Kidney (tissue), 14 donors: Measurements from ENCODE around the gene RNU2-63P. TPM values are rescaled to one million over a fixed set of nuclear protein-coding genes. Genes with fewer than 3 reads are reported as not detected.

ENCODE experiments used
- DNase-seq, 5 donors: peaks; one replicate each; pipeline ENCODE4 v3.0.0-alpha.2; 2013 to 2020
- FAIRE-seq: peaks from 2 replicates; lab custom pipeline; 2012; peaks lifted over from hg19 to GRCh38; lab: Jason Lieb, UNC
- H3K27ac ChIP-seq, 2 donors: one replicate each; pipeline ENCODE4 v1.7.0; 2013; ENCODE audit warnings: low read depth in 2 of 2, low read length in 2 of 2, inconsistent platforms in 1 of 2
- H3K27me3 ChIP-seq: one replicate; pipeline ENCODE4 v1.7.1; 2013; ENCODE audit warnings: low read length, inconsistent platforms; ENCODE audit not compliant: control insufficient read depth, insufficient read depth
- H3K36me3 ChIP-seq, 3 donors: one replicate each; pipeline versions ENCODE4 v1.7.0 to v1.7.1; 2013; ENCODE audit warnings: low read length in 3 of 3, control low read depth in 1 of 3, inconsistent platforms in 1 of 3; ENCODE audit not compliant: insufficient read depth in 3 of 3, control insufficient read depth in 2 of 3
- H3K4me1 ChIP-seq, 3 donors: one replicate each; pipeline versions ENCODE4 v1.7.0 to v1.7.1; 2013; ENCODE audit warnings: low read length in 3 of 3, inconsistent platforms in 1 of 3, low read depth in 1 of 3; ENCODE audit not compliant: control insufficient read depth in 2 of 3, insufficient read depth in 2 of 3
- H3K4me3 ChIP-seq, 3 donors: one replicate each; pipeline versions ENCODE4 v1.7.0 to v1.8.1; 2013; ENCODE audit warnings: low read length in 3 of 3, control low read depth in 1 of 3, inconsistent platforms in 1 of 3
- H3K9ac ChIP-seq, 3 donors: one replicate each; pipeline versions ENCODE4 v1.7.0 to v1.7.1; 2013; ENCODE audit warnings: low read length in 3 of 3, control low read depth in 1 of 3, inconsistent platforms in 1 of 3
- H3K9me3 ChIP-seq, 3 donors: one replicate each; pipeline versions ENCODE4 v1.7.0 to v1.7.1; 2013; ENCODE audit warnings: low read length in 3 of 3, control low read depth in 1 of 3, inconsistent platforms in 1 of 3; ENCODE audit not compliant: control insufficient read depth in 2 of 3, insufficient read depth in 1 of 3
- CTCF ChIP-seq: IDR thresholded peaks from 3 replicates; pipeline ENCODE4 v1.5.1; 2012; ENCODE audit warnings: mild to moderate bottlenecking, moderate library complexity, borderline replicate concordance; ENCODE audit not compliant: insufficient read depth; ENCODE audit errors: extremely low read depth
- intact Hi-C: fragments of 100-400 bp; cut with DNase I; formaldehyde crosslinking; loops from one replicate; pipeline ENCODE4 v1.11.1; 2022
- polyA plus RNA-seq: library from polyadenylated mRNA; stranded (reverse); fragments of 350-450 nt; fragmentation: Illumina TruSeq; extraction: RNeasy Lipid Tissue Mini Kit (QIAGEN cat#74804); gene quantifications from one replicate; pipeline ENCODE4 v1.2.3, GENCODE V29; 2014; ENCODE audit warnings: low read depth, low replicate concordance; ENCODE audit not compliant: insufficient read depth
- total RNA-seq: library from RNA; stranded (reverse); fragmentation: NEBNext Ultra II Directional; extraction: Animal tissue kit (Norgen Biotek cat#: 25700); gene quantifications from one replicate; pipeline ENCODE4 v1.2.1, GENCODE V29; 2021
- donor health status: control.
- donor health status: control.
- donor health status: control.
- donor health status: control.
- donor health status: control.
- donor health status: DM: yes; HTN: yes; CAD: no.
- donor health status: Normal renal cell carcinoma (clear cell type).

The RNU2-63P gene
- total and polyA plus RNA-seq, 2 donors from 2014 or later = 2.4 TPM; not detected in 1

GRCh38 chr2:88036182-88036581, 19.8 kb upstream of the RNU2-63P start:
- Histone ChIP-seq H3K36me3 (peaks cover 0 to 4% (median 3%) of the 10 kb centered on the region in 3 donors), H3K9me3 (no peaks in the 10 kb centered on the region), H3K27ac (no peak overlapping the region), H3K4me1 (no peaks in the 10 kb centered on the region), H3K27me3 (no peaks in the 10 kb centered on the region), H3K4me3 (no peak overlapping the region), H3K9ac (no peak overlapping the region)
- no peak for TF ChIP-seq CTCF
- FAIRE-seq (no peak), DNase-seq (no peak)
- intact Hi-C loops = no loop called here

- FAIRE-seq (no peak), DNase-seq (no peak)
- TF ChIP-seq CTCF = no peak
- H3K9ac ChIP-seq = no peak overlapping the region
- peaks cover 2 to 31% (median 10%) of the 10 kb centered on the region in 3 donors for H3K36me3 ChIP-seq
- no peaks in the 10 kb centered on the region for H3K27me3 ChIP-seq
- H3K9me3 ChIP-seq = no peaks in the 10 kb centered on the region
- no peaks in the 10 kb centered on the region for H3K4me1 ChIP-seq
- no peak overlapping the region for H3K4me3 ChIP-seq
- no peak overlapping the region for H3K27ac ChIP-seq
- intact Hi-C loops = no loop called here
These were observed 15.8 kb upstream of the RNU2-63P start for GRCh38 chr2:88032070-88032702.

- H3K9me3 ChIP-seq = no peaks in the 10 kb centered on the region
- H3K27me3 ChIP-seq = no peaks in the 10 kb centered on the region
- no peak overlapping the region for H3K4me3 ChIP-seq
- TF ChIP-seq CTCF = no peak
- no peak overlapping the region for H3K9ac ChIP-seq
- DNase-seq (no peak), FAIRE-seq (no peak)
- peaks cover 2 to 31% (median 8%) of the 10 kb centered on the region in 3 donors for H3K36me3 ChIP-seq
- intact Hi-C loops = no loop called here
- no peaks in the 10 kb centered on the region for H3K4me1 ChIP-seq
- H3K27ac ChIP-seq = no peak overlapping the region
These were observed 12.6 kb upstream of the RNU2-63P start for GRCh38 chr2:88028931-88029330.
